ENCODE measurements around the gene IRF1. TPM values are rescaled to one million over a fixed set of nuclear protein-coding genes. Genes with fewer than 3 reads are reported as not detected.
"Not testable (repeated sequence)": the region's sequence is repeated elsewhere in the genome, so short reads cannot be mapped to it uniquely, and the experiment has no call there.

IRF1 gene
- total RNA-seq, 4 donors from 2014 or later, result 17.5 to 24.1 (median 20.1) TPM

GRCh38 chr5:132486318-132487094 lies 4.1 kb downstream of the IRF1 start:
- H3K27me3 ChIP-seq, result no peaks in the 10 kb centered on the region
- 92% methylated on average over 13 of the region's 14 CpGs for WGBS
- peaks cover 38% of the 10 kb centered on the region for H3K4me1 ChIP-seq
- H3K4me3 ChIP-seq, result no peak overlapping the region
- DNase-seq (ENCODE audit: low spot score in 2 of 2), result peak; percentile 38 to 60
- H3K27ac ChIP-seq, result no peak overlapping the region
- no peak for TF ChIP-seq POLR2AphosphoS5 (IDR thresholded peaks at IDR 0.05)
- TF ChIP-seq EP300 (IDR thresholded peaks at IDR 0.05), result no peak
- no peak for TF ChIP-seq POLR2A (IDR thresholded peaks at IDR 0.05)
- TF ChIP-seq CTCF (IDR thresholded peaks at IDR 0.05), result no peak
- H3K9me3 ChIP-seq, result no peaks in the 10 kb centered on the region
- peaks cover 56% of the 10 kb centered on the region for H3K36me3 ChIP-seq

- H3K27ac ChIP-seq, result no peak overlapping the region
- peaks cover 59% of the 10 kb centered on the region for H3K36me3 ChIP-seq
- H3K27me3 ChIP-seq, result no peaks in the 10 kb centered on the region
- peak; percentile 48 to 60 for DNase-seq (ENCODE audit: low spot score in 2 of 2)
- 73% methylated on average over 5 of the region's 6 CpGs for WGBS
- peaks cover 30% of the 10 kb centered on the region for H3K4me1 ChIP-seq
- no peaks in the 10 kb centered on the region for H3K9me3 ChIP-seq
- no peak for TF ChIP-seq POLR2AphosphoS5 (IDR thresholded peaks at IDR 0.05)
- TF ChIP-seq EP300 (IDR thresholded peaks at IDR 0.05), result no peak
- no peak for TF ChIP-seq POLR2A (IDR thresholded peaks at IDR 0.05)
- TF ChIP-seq CTCF (IDR thresholded peaks at IDR 0.05), result no peak
- H3K4me3 ChIP-seq, result no peak overlapping the region
Measured at GRCh38 chr5:132485641-132486317, 4.8 kb downstream of the IRF1 start.

GRCh38 chr5:132484876-132485640 lies 5.5 kb downstream of the IRF1 start:
- H3K4me1 ChIP-seq, result peaks cover 30% of the 10 kb centered on the region
- H3K4me3 ChIP-seq, H3K27me3 ChIP-seq, H3K9me3 ChIP-seq, H3K27ac ChIP-seq: not testable (repeated sequence)
- peak; percentile 53 to 61 for DNase-seq (ENCODE audit: low spot score in 2 of 2)
- peaks cover 59% of the 10 kb centered on the region for H3K36me3 ChIP-seq
- WGBS, result 84% methylated on average over 12 of the region's 12 CpGs

- H3K4me3 ChIP-seq, result no peak overlapping the region
- H3K4me1 ChIP-seq, result peaks cover 24% of the 10 kb centered on the region
Measured at GRCh38 chr5:132484391-132484725, 6.2 kb downstream of the IRF1 start.

More at GRCh38 chr5:132484391-132484725, 6.2 kb downstream of the IRF1 start:
- H3K36me3 ChIP-seq, result peaks cover 59% of the 10 kb centered on the region
- no peak for TF ChIP-seq POLR2A (IDR thresholded peaks at IDR 0.05)
- no peak for TF ChIP-seq POLR2AphosphoS5 (IDR thresholded peaks at IDR 0.05)
- no peak for TF ChIP-seq EP300 (IDR thresholded peaks at IDR 0.05)
- TF ChIP-seq CTCF (IDR thresholded peaks at IDR 0.05), result no peak
- H3K27ac ChIP-seq, result no peak overlapping the region
- DNase-seq (ENCODE audit: low spot score in 2 of 2), result peak; percentile 46 to 53
- 72% methylated on average over 3 of the region's 3 CpGs for WGBS
- no peaks in the 10 kb centered on the region for H3K27me3 ChIP-seq
- no peaks in the 10 kb centered on the region for H3K9me3 ChIP-seq
